H1 (cell line): ENCODE measurements around the gene RAB8B. TPM values are rescaled to one million over a fixed set of nuclear protein-coding genes. Genes with fewer than 3 reads are reported as not detected.

Source experiments
- BRCA1 ChIP-seq: IDR thresholded peaks from 2 replicates; pipeline ENCODE4 v1.6.1; 2012; ENCODE audit warnings: low read depth, low read length, improper control_type of control experiment
- SIRT6 ChIP-seq: IDR thresholded peaks from one replicate; pipeline ENCODE4 v1.7.1; 2012; ENCODE audit warnings: low read length, inconsistent platforms
- SIX5 ChIP-seq: IDR thresholded peaks from 2 replicates; pipeline ENCODE4 v1.6.1; 2011; ENCODE audit warnings: mild to moderate bottlenecking, low read depth, low read length
- polyA plus RNA-seq, 7 experiments: library from polyadenylated mRNA; depleted of rRNA in 3 of 7; stranded (reverse) in 5 of 7; unstranded in 2 of 7; fragments of >200 nt in 5 of 7; fragments of 200-250 nt in 2 of 7; gene quantifications; 1 replicate in 5 of 7; 2 replicates in 1 of 7; 4 replicates in 1 of 7; pipeline versions ENCODE4 v1.2.1 to v1.2.3, GENCODE V29; 2011 to 2013; ENCODE audit warnings: missing spikeins in 2 of 7, mixed read lengths in 2 of 7
- total RNA-seq: library from RNA; stranded (reverse); fragmentation: NEBNext Ultra II Directional; extraction: Animal tissue kit (Norgen Biotek cat#: 25700); gene quantifications from 2 replicates; pipeline ENCODE4 v1.2.1, GENCODE V29; 2021

RAB8B gene
- total and polyA plus RNA-seq, 2 of the 8 experiments (the other 6 are each of a cell fraction or from before 2014, with no cell fraction given) = 9.5 to 47.8 TPM

DNA sequence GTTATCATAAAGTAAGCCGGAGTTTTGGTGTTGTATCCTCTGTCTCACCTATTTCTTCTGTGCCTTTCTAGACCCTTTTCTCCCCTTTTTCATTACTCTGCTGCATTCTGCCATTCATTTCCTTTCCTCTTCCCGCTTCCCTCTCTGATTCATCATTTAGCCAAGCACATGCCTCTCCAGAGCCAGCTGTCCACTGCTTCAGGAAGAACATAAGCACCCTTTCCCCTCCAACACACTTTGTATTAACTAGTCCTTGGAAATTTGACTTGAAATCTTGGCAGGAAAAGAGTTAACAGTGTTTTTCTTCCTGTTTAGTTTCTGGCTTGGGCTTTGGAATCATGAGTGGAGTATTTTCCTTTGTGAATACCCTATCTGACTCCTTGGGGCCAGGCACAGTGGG is 97.7 kb downstream of the RAB8B start (continued):
- no peak for TF ChIP-seq BRCA1
- TF ChIP-seq SIX5 = no peak
- TF ChIP-seq SIRT6 = no peak
